A673 (cell line): ENCODE data around the gene MTLN. TPM values are rescaled to one million over a fixed set of nuclear protein-coding genes. Genes with fewer than 3 reads are reported as not detected.

Experiments
- BruUV-seq: library from RNA; stranded (reverse); fragments of 400-500 nt; replicated peaks from 2 replicates; lab custom pipeline; 2021; lab: Mats Ljungman, UMichigan
- CTCF ChIA-PET: fragments of 300-600 bp; sonication (Branson Sonifier 250); formaldehyde crosslinking; loops from one replicate; lab custom pipeline; 2022; ENCODE audit warnings: antibody characterized with exemption; lab: Charles Lee
- POLR2A ChIA-PET: fragments of 300-600 bp; sonication (Branson Sonifier 250); formaldehyde crosslinking; loops from one replicate; lab custom pipeline; 2022; ENCODE audit warnings: antibody characterized with exemption; ENCODE audit not compliant: low non-redundant PET; lab: Charles Lee
- DNase-seq: peaks from one replicate; pipeline ENCODE4 v3.0.0-alpha.2; 2015; ENCODE audit warnings: low spot score
- H3K27ac ChIP-seq: fragments of 200-600 bp; sonication (generic); 2 replicates; pipeline ENCODE4 v1.5.1; 2016; ENCODE audit warnings: mixed run types, low read depth, mild to moderate bottlenecking, mixed read lengths, antibody characterized with exemption, low read length; ENCODE audit not compliant: poor library complexity, severe bottlenecking
- H3K27me3 ChIP-seq: fragments of 200-600 bp; sonication (generic); replicated peaks from 2 replicates; pipeline ENCODE4 v1.6.1; 2017; ENCODE audit warnings: mixed run types, low read depth, mild to moderate bottlenecking, mixed read lengths, antibody characterized with exemption, low read length; ENCODE audit not compliant: insufficient read depth, poor library complexity
- H3K36me3 ChIP-seq: fragments of 200-600 bp; sonication (generic); 2 replicates; pipeline ENCODE4 v1.6.1; 2016; ENCODE audit warnings: mixed run types, mild to moderate bottlenecking, mixed read lengths, antibody characterized with exemption, low read length; ENCODE audit not compliant: insufficient read depth, poor library complexity, severe bottlenecking
- H3K4me1 ChIP-seq: fragments of 200-600 bp; sonication (generic); 2 replicates; pipeline ENCODE4 v1.6.1; 2017; ENCODE audit warnings: mixed run types, mild to moderate bottlenecking, mixed read lengths, antibody characterized with exemption, low read length; ENCODE audit not compliant: insufficient read depth, poor library complexity, severe bottlenecking
- H3K4me3 ChIP-seq: fragments of 200-600 bp; sonication (generic); 2 replicates; pipeline ENCODE4 v1.5.1; 2016; ENCODE audit warnings: low read depth, mixed run types, mild to moderate bottlenecking, mixed read lengths, low read length; ENCODE audit not compliant: poor library complexity, severe bottlenecking
- H3K9me3 ChIP-seq: fragments of 200-600 bp; sonication (generic); 2 replicates; pipeline ENCODE4 v1.6.1; 2016; ENCODE audit warnings: mixed run types, low read depth, mild to moderate bottlenecking, mixed read lengths, antibody characterized with exemption, low read length; ENCODE audit not compliant: poor library complexity, severe bottlenecking
- CTCF ChIP-seq: fragments of 300-800, 200-600 bp; sonication (generic); conservative IDR thresholded peaks from 2 replicates; pipeline ENCODE4 v1.5.1; 2017; ENCODE audit warnings: low read depth, mild to moderate bottlenecking, antibody characterized with exemption, low read length, moderate library complexity, mixed read lengths
- EZH2 ChIP-seq: fragments of 200-600 bp; sonication (generic); IDR thresholded peaks from 2 replicates; pipeline ENCODE4 v1.6.1; 2017; ENCODE audit warnings: borderline replicate concordance, low read depth, mild to moderate bottlenecking, mixed read lengths, antibody characterized with exemption, low read length; ENCODE audit not compliant: poor library complexity, severe bottlenecking
- intact Hi-C: fragments of 100-400 bp; cut with micrococcal nuclease; formaldehyde crosslinking; loops from one replicate; pipeline ENCODE4 v1.10.0; 2022; ENCODE audit not compliant: unreplicated experiment
- total RNA-seq: library from RNA; stranded (reverse); gene quantifications from 2 replicates; pipeline ENCODE4 v1.2.3, GENCODE V29; 2021

Gene MTLN
- total RNA-seq, 1 experiment from 2014 or later = 26.8 TPM

GRCh38 chr2:110166266-110166665, 46.1 kb downstream of the MTLN start:
- TF ChIP-seq CTCF = no peak
- no peak for TF ChIP-seq EZH2
- Histone ChIP-seq H3K4me1 (no peaks in the 10 kb centered on the region), H3K27me3 (no peaks in the 10 kb centered on the region), H3K27ac (no peak overlapping the region), H3K36me3 (no peaks in the 10 kb centered on the region), H3K9me3 (no peaks in the 10 kb centered on the region), H3K4me3 (no peak overlapping the region)
- CTCF ChIA-PET = no interaction called here
- POLR2A ChIA-PET = no interaction called here
- no TSS peak for BruUV-seq
- intact Hi-C loops = no loop called here
- no peak for DNase-seq

Other genes with a start within 250 kb of the MTLN start
- gene MALL, start 96.7 kb downstream of the MTLN start, total RNA-seq = 0.17 and 0.24 TPM in 2 replicates
- 4.5 and 6.1 TPM in 2 replicates for gene NPHP1, start 7.5 kb downstream of the MTLN start, total RNA-seq